AG04450 (cell line): ENCODE data around the gene FOLR1. TPM values are rescaled to one million over a fixed set of nuclear protein-coding genes. Genes with fewer than 3 reads are reported as not detected.

Experiments used
- CTCF ChIA-PET: fragments of 300-600, 350-600 bp; formaldehyde crosslinking; extraction: SDS; loops from one replicate; lab custom pipeline; 2022; ENCODE audit warnings: antibody characterized with exemption, inconsistent platforms; lab: Charles Lee
- POLR2A ChIA-PET: fragments of 350-600 bp; formaldehyde crosslinking; extraction: SDS; loops from one replicate; lab custom pipeline; 2021; ENCODE audit warnings: antibody characterized with exemption, inconsistent platforms; lab: Yijun Ruan, JAX
- DNase-seq: peaks from one replicate; pipeline ENCODE4 v3.0.0-alpha.2; 2011; ENCODE audit warnings: low read depth, low spot score
- H3K27ac ChIP-seq: one replicate; pipeline ENCODE4 v1.5.1; 2012; ENCODE audit warnings: low read depth, low read length, control low read depth
- H3K27me3 ChIP-seq: one replicate; pipeline ENCODE4 v1.6.0; 2012; ENCODE audit warnings: low read length; ENCODE audit not compliant: control insufficient read depth, insufficient read depth
- H3K4me3 ChIP-seq: 2 replicates; pipeline ENCODE4 v1.5.1; 2011; ENCODE audit warnings: mild to moderate bottlenecking, low read depth, low read length, control low read depth
- H3K9me3 ChIP-seq: 2 replicates; pipeline ENCODE4 v1.5.1; 2012; ENCODE audit warnings: low read length; ENCODE audit not compliant: control insufficient read depth, insufficient read depth
- CTCF ChIP-seq: IDR thresholded peaks from 2 replicates; pipeline ENCODE4 v1.5.1; 2011; ENCODE audit warnings: low read depth, low read length, control low read depth, inconsistent platforms
- polyA plus RNA-seq: library from polyadenylated mRNA; depleted of rRNA; stranded (reverse); fragments of >200 nt; gene quantifications from 2 replicates; pipeline ENCODE4 v1.2.3, GENCODE V29; 2011

FOLR1 gene
- polyA plus RNA-seq, 1 experiment: 0.19 TPM

- Histone ChIP-seq H3K4me3 (no peak overlapping the region), H3K9me3 (no peaks in the 10 kb centered on the region), H3K27ac (no peak overlapping the region), H3K27me3 (peaks cover 27% of the 10 kb centered on the region)
- ChIA-PET CTCF (interaction anchor here (2.8 kb wide), 1 partner anchor 35 kb away, joined by 9 read pairs; no protein-coding TSS in a partner anchor), POLR2A (no interaction called here)
- TF ChIP-seq CTCF: no peak
- no peak for DNase-seq
Measured at GRCh38 chr11:72217841-72218240, 25.9 kb downstream of the FOLR1 start.

- no peak for TF ChIP-seq CTCF
- H3K4me3 ChIP-seq: no peak overlapping the region
- ChIA-PET POLR2A (no interaction called here), CTCF (interaction anchor here (2.8 kb wide), 1 partner anchor 35 kb away, joined by 9 read pairs; no protein-coding TSS in a partner anchor)
- no peak for DNase-seq
- H3K27ac ChIP-seq: no peak overlapping the region
- H3K27me3 ChIP-seq: peaks cover 27% of the 10 kb centered on the region
- H3K9me3 ChIP-seq: no peaks in the 10 kb centered on the region
Measured at GRCh38 chr11:72218251-72218745, 26.4 kb downstream of the FOLR1 start.

GRCh38 chr11:72220696-72221363 is 28.9 kb downstream of the FOLR1 start:
- Histone ChIP-seq H3K27me3 (peaks cover 23% of the 10 kb centered on the region), H3K27ac (no peak overlapping the region), H3K9me3 (no peaks in the 10 kb centered on the region), H3K4me3 (no peak overlapping the region)
- POLR2A ChIA-PET: no interaction called here
- no peak for DNase-seq
- CTCF ChIA-PET: no interaction called here
- TF ChIP-seq CTCF: no peak

- no peak for TF ChIP-seq CTCF
- Histone ChIP-seq H3K4me3 (no peak overlapping the region), H3K27me3 (peaks cover 18% of the 10 kb centered on the region), H3K27ac (no peak overlapping the region), H3K9me3 (no peaks in the 10 kb centered on the region)
- ChIA-PET POLR2A (no interaction called here), CTCF (interaction anchor here (0.7 kb wide), 1 partner anchor 38 kb away, joined by 5 read pairs; no protein-coding TSS in a partner anchor)
- DNase-seq: no peak
Measured at GRCh38 chr11:72221386-72222075, 29.6 kb downstream of the FOLR1 start.
